ENCODE results near the gene HLCS.
"Not testable (repeated sequence)": the region's sequence is repeated elsewhere in the genome, so short reads cannot be mapped to it uniquely, and the experiment has no call there.

Gene HLCS

GRCh38 chr21:36850372-36850771, 116.1 kb downstream of the HLCS start:
- no peak for DNase-seq (ENCODE audit: low spot score)

GRCh38 chr21:36849461-36850105, 116.9 kb downstream of the HLCS start:
- peak; percentile 29 for DNase-seq (ENCODE audit: low spot score)

GRCh38 chr21:36848730-36849274, 117.7 kb downstream of the HLCS start:
- DNase-seq (ENCODE audit: low spot score) = no peak

DNA sequence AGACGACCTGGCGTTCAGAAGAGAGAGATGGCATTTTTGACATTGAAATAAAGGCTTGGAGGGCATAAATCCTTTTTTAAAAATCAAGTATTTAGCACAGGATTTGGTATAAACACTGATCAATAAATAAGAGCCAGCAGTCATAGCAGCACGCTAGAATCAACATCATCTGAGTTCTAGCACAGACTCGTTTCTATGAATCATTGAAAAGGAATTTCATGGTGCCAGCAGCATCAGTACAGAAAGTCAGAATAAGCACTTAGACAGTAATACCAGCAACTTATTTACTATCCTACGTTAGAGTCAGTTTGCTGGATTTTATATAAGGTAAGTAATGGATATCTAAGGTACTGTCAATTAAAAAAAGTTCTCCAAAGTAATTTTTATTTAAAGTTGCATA, 119.3 kb downstream of the HLCS start:
- no peak for DNase-seq (ENCODE audit: low spot score)

DNA sequence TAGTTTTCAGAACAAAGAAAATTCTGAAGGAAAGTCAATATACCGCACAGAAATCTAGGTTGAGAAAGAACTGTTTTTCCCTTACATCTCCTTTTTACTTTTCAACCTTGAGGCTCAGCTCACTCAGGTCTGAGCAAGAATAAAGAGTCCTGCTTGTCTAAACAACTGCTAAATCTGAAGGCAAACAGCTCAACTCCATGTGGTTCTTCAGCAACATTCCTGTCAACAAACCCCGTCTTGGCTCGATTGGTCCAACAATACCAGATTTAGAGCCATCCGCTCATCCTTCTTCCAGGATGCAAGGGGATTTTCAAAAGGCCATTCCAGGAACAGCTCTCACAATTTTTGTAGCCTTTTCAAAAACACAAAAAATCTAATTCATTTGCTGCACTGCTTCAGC, 119.8 kb downstream of the HLCS start:
- DNase-seq (ENCODE audit: low spot score) = no peak

GRCh38 chr21:36845790-36846189, 120.7 kb downstream of the HLCS start:
- no peak for DNase-seq (ENCODE audit: low spot score)

GRCh38 chr21:36845070-36845469, 121.4 kb downstream of the HLCS start:
- no peak for DNase-seq (ENCODE audit: low spot score)

- no peak for DNase-seq (ENCODE audit: low spot score)
These were observed 124.6 kb downstream of the HLCS start for GRCh38 chr21:36841866-36842265.

- no peak for DNase-seq (ENCODE audit: low spot score)
These were observed 126.7 kb downstream of the HLCS start for GRCh38 chr21:36839735-36840134.

DNA sequence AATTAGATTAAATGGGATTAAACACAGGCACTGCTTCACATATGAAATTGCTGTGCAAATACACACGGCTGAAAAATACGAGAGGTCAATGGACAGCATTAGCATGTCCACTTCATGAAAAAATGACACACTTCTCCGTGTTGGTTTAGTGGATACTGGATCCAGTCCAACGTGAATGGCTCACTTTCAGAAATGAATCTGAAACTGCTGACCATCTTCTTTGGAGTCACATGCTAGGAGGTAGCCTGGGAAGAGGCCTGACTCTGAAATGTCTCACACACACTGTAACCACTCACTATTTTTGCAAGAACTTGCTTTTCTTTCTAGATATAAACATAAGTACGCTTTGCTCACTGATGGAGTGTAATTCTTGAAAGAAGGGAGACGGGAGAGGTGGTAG, 127.3 kb downstream of the HLCS start:
- DNase-seq (ENCODE audit: low spot score) = no peak

DNA sequence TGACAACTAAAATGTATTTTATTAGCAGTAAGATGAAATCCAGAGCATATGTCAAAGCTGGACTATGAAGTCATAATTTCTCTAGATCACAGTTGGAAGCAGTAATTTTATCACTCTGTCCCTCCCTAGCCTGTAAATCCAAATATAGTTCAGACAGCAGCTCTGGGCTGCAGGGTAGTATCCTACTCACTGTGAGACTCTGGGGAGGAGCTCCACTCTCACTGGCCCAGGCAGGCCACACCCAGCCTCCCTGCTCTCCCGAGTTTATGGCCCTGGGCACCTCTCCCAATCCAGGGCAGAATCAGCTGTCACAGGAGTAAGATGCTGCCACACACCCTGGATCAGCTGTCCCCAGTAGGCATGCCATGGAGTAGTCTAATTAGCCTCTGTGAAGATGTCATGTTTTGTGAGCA, 131.1 kb downstream of the HLCS start:
- DNase-seq (ENCODE audit: low spot score) = no peak

- no peak for DNase-seq (ENCODE audit: low spot score)
These were observed 132.3 kb downstream of the HLCS start for GRCh38 chr21:36834192-36834591.

DNA sequence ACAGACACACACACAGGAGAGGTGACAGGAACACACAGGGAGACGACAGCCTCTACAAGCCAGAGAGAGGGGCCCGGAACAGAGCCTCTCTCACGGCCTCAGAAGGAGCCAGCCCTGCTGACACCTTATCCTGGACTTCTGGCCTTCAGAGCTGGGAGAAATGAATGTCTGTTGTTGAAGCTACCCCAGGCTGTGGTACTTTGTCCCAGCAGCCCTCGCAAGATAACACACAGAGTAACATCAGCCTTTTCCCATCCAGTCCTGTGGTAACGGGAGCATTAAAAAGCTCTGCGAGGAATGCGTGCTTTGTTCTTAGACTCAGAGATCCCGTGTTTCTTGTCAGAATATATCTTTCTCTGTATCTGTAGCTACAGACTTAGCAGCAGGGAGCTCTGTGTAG, 136.4 kb downstream of the HLCS start:
- no peak for DNase-seq (ENCODE audit: low spot score)

GRCh38 chr21:36828891-36829515, 137.5 kb downstream of the HLCS start:
- DNase-seq (ENCODE audit: low spot score) = no peak

GRCh38 chr21:36828208-36828607, 138.3 kb downstream of the HLCS start:
- no peak for DNase-seq (ENCODE audit: low spot score)

DNA sequence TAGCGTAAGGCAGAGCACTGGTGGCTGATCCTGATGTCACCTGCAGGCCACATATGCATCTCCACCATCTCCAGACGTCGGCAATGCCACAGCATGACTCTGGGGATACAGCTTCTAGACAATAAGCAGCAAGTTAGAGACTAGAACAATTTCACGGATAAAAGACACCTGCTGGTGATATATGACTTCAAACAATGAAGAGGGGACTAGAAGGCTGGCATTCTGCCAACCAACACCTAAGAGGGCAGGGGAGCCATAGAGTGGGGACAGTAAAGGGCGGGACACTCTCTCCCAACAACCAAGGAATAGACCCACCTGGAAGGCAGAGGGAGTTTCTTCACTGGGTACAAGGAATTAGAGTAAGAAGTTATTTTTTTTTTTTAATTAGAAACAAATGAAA, 140.8 kb downstream of the HLCS start:
- DNase-seq (ENCODE audit: low spot score) = no peak

- no peak for DNase-seq (ENCODE audit: low spot score)
These were observed 145.5 kb downstream of the HLCS start for GRCh38 chr21:36821032-36821299.

- DNase-seq (ENCODE audit: low spot score) = no peak
These were observed 146.1 kb downstream of the HLCS start for GRCh38 chr21:36820176-36821031.

DNA sequence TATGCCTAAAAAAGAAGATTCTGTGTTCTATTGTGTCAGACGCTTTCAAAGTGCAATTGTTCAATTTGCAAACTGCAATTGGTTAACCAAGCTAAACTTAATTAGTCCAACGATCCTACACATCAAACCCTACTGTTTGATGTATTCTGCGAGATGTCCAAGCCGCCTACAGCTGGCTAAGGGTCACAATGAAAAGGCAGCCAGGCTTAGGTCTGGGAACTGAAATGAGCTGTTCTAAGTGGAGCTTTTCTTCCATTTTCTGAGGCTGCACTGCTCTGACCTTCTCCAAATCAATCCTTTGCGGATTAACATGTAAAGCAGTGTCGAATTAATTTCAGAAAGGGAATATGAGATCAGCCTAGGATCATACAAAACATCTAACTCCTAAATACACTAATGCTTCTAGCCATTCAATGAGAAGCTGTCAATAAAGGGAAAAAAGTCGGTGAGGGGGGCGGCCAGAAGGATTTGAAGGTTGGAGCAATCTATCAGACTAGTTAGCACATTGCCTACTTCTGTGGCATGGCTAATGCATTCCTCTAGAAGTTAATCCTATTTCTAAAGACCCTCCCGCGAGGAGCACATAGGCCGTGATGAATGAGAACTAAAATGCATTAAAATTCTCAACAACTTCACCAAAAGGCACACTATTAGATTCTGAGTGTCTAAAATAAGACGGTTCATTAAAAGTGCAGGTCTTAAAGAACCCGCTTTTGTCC, 148.6 kb downstream of the HLCS start:
- DNase-seq (ENCODE audit: low spot score) = no peak

DNA sequence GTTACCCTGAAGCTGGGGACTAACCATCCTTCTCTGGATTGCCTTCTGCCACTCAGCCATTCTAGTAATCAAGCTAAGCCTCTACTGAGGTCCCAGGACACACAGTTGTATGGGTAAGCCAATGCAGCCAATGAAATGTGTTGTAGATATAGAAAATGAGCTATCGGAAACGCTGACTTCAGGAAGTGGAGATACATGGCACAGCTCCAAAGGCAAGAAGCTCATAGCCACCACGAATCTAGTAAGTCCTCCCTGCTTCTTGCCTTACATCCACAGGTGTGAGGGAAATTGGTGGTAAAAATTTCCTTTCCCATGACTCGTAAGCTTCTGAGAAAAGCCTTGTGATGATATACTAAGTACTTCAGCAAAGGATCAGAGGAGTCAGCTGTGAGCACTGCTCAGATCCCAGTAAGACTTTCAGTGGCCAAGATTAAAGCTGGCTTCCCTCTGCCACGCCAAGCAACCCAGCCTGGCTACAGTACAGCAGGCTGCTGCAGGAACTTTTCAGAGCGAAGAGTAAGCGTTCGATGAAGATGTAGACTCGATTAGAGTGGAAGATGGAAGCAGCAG, 149.8 kb downstream of the HLCS start:
- no peak for DNase-seq (ENCODE audit: low spot score)

- not testable (repeated sequence) for DNase-seq (ENCODE audit: low spot score)
These were observed 150.4 kb downstream of the HLCS start for GRCh38 chr21:36816026-36816425.

- DNase-seq (ENCODE audit: low spot score) = no peak
These were observed 151.2 kb downstream of the HLCS start for GRCh38 chr21:36815284-36815683.
